ENCODE results near the gene ABHD3.
A peak's percentile ranks its signal among the peaks of the same experiment; 100 is the strongest.
"Not testable (repeated sequence)": the region's sequence is repeated elsewhere in the genome, so short reads cannot be mapped to it uniquely, and the experiment has no call there.

The ABHD3 gene

DNA sequence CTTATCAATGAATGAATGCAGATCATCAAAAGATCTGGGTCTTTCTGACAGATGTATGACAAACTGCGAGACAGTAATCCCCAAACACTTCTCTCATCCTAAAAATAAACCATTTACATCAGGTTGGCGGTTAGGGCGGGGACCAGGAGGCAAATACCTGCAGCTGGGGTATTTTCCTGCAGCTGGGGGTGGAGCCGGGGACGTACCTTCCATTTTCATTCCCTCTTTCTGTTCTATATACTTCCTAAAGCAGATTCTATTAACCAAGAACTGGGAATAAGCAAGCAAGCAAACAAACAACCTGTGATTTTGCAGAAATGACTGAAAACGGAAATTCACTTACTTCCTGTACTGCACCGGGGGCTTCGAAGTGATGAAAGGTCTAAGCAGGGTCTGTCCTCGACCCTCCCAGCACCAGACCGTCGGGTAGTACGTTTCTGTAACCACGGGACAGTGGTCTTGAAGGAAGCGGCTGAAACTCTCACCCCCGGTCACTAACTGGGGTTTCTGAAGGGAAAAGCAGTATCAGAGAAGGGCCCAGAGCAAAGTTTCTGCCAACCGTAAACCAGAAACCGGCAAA lies 1.2 kb downstream of the ABHD3 start:
- no peak for DNase-seq (ENCODE audit: low read depth)

DNA sequence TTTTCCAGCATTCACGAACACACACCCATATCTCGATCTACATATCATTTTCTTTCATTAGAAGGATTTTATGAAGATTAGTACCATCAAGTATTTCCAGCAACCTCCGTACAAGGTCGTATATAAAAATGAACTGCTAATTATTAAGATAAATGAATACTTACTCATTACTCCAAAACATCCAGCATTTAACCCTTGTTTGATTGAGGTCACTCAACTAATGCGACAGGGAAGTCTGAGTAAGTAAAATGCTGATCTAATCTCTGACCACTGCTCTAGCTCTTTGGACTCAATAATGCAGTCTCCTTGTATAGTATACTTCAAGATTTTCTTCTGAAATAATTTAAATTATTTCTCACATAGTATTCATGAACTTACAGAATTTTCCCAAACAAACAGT lies 2.0 kb downstream of the ABHD3 start:
- DNase-seq (ENCODE audit: low read depth): peak; percentile 6

DNA sequence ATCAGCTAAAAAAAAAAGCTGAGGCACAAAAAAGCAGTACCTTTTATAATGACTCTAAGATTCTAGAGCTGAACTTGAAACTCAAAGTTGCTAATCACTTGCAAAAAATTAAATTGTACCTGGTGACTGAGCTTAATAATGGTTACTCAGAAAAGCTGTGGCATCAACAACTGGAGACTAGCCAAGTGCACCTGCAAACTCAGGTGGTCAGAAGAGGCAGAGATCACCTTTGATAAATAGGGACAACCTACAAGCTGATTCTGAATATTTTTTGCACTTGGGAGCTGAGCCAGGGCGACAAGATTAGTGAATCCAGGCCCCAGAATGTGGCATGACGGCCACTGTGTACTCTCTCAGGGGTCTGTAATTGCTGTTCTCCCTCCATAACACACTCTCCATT lies 3.0 kb downstream of the ABHD3 start:
- DNase-seq (ENCODE audit: low read depth): no peak

DNA sequence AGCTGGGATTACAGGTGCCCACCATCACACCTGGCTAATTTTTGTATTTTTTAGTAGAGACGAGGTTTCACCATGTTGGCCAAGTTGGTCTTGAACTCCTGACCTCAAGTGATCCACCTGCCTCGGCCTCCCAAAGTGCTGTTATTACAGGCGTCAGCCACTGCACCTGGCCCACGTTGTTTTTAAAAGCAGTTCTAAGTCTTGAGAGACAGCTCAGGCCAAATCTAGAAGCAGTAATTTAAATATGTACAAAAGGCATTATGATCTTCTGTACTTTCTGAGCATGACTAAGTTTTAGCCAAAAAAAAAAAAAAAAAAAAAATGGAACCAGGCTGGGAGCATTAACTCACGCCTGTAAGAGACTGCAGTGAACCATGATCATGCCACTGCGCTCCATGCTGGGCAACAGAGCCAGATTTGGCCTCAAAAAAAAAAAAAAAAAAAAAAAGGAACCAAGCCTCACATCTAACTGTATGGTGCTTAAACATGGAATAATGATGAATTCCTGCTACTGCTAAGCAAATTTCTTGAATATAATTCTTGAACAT lies 4.0 kb downstream of the ABHD3 start:
- DNase-seq (ENCODE audit: low read depth): no peak

DNA sequence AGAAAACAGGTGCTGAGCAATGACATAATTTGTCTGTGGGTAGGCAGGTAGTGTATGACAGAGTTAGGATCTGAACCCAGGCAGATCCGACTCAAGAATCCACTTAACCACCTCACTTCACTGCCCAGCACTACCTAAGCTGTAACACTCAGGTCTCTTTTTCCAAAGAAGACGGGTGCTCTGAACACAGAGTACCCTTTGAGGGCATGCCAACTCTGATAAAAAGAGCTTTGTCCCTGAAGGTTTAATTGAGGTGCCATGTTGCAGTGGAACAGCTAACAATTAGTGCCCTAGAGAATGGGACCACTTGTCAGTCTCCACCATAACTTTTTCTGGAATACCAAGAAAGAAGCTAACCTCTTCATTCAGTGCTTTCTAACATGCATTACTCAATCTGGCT lies 11.3 kb downstream of the ABHD3 start:
- DNase-seq (ENCODE audit: low read depth): no peak

DNA sequence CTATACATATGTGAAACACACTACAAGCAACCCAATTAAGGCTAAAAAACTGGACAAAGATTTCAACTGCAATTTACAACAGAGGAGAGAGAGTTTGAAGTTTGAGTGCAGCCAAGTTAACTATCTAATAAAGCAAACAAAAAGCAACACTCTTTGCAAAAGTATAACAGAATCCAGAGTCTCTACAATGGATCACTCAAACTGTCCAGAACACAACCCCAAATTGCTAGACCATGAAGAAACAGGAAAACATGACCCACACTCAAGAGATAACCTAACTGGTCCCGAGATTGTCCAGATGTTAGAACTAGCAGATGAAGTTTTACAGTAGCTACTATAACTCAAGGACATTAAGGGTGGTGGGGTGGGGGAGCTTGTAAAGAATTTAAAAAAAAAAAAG lies 14.8 kb downstream of the ABHD3 start:
- no peak for DNase-seq (ENCODE audit: low read depth)

DNA sequence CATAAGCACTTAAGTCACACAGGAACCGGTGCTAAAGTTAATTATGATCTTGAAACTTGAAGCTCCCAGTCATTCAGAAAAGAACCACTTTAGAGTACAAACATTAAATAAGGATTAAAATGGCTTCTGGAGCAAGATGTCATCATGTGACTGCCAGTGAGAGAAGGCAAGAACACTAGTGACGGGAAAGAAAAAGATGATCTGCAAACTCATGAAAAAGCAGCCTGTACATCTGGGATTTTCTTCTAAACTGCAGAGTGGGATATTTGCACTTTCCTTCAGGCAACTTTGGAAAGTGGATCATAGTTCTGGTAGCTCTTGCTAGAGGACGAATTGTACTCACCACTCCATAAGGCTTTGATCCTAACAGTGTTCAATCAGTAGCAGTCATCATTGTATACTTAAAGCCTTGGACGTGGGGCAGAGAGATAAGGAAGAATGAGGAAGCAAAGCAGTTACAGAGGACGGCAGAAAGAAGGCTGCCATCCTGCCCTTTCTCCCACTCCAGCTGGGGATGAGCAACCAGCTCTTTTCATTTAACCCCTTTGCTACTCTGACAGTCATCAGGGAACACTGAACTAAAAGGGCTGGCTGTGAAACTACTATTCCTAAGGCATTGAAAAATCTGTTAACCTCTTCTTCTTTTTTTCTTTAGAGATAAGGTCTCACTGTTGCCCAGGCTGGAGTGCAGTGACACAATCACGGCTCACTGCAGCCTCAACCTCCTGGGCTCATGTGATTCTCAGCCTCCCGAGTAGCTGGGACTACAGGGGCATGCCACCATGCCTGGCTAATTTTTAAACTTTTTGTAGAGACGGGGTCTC lies 18.1 kb downstream of the ABHD3 start:
- no peak for DNase-seq (ENCODE audit: low read depth)

DNA sequence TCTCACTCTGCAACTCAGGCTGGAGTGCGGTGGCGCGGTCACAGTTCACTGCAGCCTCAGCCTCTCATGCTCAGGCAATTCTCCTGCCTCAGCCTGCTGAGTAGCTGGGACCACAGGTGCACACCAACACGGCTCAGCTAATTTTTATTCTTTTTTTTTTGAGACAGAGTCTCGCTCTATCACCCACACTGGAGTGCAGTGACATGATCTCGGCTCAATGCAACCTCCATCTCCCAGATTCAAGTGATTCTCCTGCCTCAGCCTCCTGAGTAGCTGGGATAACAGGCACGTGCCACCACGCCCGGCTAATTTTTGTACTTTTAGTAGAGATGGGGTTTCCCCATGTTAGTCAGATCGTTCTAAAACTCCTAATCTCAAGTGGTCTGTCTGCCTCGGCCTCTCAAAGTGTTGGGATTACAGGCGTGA lies 19.0 kb downstream of the ABHD3 start:
- DNase-seq (ENCODE audit: low read depth): not testable (repeated sequence)

DNA sequence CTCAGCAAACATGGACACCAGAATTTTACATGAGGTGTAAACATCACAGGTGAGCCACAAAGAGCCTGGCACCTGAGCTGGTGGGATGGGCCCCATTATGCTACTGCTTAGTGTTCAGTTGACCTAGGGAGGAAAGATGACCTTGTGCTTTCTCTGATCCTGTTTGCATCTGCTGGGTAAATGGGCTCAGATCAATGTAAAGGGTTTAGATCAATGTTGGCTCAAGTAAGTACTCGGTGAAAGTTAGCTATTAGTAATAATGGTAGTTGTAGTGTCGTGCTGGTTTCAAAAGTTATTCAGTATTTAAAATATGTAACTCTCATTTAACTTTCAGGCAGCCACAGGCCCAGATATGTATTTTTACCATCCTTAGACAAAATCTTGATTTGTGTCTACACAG lies 19.8 kb downstream of the ABHD3 start:
- DNase-seq (ENCODE audit: low read depth): no peak

DNA sequence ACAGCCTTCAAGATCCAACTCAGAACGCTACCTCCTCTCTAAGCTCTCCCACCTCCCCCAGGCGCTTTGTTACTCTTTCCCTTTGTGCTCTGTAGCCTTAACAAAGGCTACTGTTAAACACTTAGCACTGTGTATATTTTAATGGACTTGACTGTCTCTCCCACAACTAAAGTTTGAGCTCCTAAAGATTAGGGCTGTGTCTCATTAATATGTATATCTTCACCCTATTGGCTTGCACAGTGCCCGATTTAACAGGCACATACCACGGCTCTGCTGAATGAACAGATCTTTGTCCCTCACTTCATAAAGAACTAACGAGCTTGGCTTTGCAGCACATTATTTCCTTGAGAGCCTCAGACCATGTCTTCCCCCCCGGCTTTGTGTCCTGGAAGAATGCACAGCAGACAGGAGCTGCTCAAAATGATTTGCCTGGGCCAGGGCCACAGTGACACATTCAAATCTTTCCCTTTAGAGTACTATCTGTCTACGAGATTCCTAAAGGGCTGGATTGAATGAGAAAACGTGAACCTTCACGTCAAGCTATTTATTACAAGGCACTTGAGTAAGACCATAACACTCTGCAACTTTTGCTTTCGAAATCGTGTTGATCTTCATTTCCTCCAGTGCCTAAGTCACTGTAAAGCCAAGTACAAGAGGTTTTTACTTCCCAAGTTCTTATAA lies 22.1 kb downstream of the ABHD3 start:
- DNase-seq (ENCODE audit: low read depth): peak; percentile 56

DNA sequence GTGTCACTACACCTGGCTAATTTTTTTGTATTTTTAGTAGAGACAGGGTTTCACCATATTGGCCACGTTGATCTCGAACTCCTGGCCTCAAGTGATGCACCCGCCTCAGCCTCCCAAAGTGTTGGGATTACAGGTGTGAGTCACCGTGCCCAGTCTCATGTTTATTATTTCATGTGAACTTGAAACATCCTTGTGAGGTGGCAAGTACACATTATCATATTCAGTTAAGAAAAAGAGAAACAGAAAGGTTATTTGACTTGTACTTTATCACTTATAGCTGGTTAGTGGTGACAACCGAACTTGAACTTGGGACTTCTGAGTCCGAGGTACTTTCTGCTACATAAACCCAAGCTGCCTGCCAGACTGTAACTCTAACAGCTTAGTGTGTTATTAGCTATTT lies 24.4 kb downstream of the ABHD3 start:
- DNase-seq (ENCODE audit: low read depth): no peak

DNA sequence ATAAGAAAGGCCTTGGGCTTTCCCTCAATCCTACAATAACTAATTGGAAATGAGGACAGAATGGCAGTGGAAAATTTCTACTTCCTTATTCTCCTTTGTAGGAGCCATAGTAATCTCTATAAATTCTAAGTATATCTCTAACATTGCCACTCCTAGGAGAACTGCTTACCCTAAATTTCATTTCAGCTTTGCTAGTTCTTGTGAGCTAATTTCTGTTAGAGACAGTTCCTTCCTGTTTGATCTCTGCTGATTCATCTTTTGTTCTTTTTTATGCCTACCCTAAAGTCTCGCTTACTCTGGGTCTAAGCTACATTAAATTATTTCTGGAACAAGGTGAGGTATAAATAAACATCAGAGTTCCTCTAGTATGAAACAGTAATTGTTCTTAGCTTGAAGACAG lies 25.7 kb downstream of the ABHD3 start:
- DNase-seq (ENCODE audit: low read depth): no peak

DNA sequence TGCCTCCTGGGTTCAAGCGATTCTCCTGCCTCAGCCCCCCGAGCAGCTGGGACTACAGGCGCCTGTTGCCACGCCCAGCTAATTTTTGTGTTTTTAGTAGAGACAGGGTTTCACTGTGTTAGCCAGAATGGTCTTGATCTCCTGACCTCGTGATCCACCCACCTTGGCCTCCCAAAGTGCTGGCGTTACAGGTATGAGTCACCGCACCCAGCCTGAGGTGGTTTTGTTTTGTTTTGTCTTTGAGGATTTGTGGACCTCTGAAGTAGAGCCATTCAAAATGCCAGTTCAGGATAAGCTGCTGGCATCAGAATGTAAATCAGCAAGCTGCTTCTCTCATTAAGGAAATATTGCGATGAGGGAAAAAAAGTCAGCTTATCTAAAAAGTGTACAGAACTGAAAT lies 29.2 kb downstream of the ABHD3 start:
- peak; percentile 23 for DNase-seq (ENCODE audit: low read depth)

DNA sequence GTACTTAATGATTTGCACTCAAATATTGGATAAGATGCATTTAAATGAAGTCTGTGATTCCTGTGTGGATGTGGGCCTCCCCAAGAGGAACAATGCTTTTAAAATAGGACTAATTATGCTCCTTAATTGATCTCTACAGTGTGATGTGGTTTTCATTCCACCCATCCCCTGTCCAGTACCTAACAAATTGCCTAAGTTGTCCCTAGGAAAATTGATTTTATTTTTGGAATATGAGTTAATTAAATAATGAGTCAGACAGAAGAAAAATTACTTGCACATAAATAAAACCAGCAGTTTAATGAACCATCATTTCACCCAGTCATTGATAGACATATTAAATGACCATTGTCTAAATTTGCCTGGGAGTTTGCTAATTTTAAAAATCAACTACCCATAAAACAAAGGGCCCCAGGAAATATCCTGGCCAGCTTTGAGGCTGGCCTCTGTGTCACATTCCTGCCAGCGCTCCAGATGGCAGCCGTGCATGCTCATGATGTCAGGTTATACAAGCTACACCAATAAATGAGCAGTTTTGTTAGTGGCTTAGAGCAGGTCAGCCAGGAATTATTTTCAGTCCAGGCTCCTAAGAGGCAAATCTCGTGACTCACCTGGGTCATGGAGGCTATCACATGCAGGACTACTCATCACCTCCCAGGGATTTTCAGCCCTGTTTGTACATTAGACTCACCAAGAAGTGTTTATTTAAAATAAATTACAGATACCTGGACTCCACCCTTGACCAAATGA lies 31.9 kb downstream of the ABHD3 start:
- DNase-seq (ENCODE audit: low read depth): peak; percentile 57

DNA sequence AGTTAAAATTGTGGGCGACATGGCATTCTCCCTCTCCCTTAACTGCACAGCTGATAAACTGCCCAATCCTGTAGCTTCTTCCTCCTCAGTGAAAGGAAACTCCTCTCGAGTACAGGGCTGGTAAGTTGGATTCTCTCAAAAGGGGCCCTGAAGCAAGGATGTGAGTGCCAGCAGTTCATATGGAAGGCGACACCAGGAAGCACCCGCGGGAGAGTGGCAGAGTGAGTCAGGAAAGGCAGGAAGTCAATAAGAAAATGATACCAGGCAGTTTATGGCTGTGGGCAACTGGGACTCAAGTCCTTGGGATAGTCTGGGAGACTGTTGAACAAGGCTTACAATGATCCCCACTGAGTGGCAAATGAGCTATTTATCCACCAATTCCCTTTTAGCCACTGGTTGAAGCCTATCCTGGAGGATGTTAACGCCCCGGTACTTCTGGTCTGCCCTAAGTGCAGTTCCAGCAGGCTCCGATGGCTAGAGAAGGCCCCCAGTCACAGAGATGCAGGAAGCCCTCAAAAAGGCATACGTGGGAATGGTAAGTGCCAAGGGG lies 34.8 kb downstream of the ABHD3 start:
- DNase-seq (ENCODE audit: low read depth): peak; percentile 48

DNA sequence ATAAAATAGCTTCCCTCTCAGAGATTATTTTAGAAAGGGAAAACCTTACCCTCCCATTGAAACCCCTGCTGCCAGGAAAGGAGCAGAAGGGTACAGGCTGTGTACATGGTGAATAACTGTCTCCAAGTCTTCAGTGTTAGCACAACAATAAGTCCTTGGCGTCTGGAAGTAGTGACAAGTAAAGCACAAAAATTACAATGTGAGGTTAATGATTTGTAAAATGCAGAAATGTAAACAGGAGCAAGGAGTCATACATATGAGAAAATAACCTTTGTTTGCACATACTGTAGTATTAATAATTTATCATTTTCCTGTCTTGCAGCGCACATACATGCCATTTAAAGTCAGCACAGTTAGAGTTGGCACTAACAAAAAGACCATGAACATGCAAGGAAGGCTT lies 40.5 kb downstream of the ABHD3 start:
- no peak for DNase-seq (ENCODE audit: low read depth)

DNA sequence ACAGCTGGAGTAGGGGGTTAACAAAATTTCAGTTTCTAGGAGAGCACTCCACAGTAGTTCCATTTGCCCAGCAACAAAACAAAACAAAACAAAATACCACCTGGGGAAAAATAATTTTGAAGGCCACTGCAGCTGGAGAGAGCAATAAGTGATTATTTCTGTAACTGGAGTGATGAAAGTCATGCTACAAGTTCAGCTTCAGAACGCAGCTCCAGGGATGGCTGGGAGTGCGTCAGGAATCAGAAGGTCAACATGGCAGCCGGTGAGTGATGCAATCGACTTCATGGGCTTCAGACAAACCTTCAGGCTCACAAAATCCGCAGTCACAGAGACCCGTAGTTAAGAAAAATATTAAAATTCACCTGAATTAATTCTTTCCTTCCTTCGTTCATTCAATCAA lies 41.0 kb downstream of the ABHD3 start:
- no peak for DNase-seq (ENCODE audit: low read depth)

DNA sequence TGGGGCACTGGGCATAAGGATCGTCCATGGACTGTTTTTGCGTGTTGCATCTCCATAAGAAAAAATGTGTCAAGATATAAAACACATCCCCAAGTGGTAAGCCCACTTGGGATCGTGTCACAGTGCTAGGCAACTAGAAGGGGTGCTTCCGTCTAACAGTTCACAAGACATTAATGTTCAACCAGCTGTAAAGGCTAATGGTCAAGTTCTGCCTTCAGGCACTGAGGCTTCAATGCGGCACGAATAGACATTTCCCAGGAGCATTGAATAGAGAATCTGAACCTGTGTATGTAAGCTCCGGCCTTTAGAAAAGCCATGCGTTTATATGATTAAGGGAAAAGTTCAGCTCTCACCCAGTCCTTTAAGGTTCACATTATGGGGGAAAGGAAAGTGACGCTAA lies 42.0 kb downstream of the ABHD3 start:
- DNase-seq (ENCODE audit: low read depth): no peak

DNA sequence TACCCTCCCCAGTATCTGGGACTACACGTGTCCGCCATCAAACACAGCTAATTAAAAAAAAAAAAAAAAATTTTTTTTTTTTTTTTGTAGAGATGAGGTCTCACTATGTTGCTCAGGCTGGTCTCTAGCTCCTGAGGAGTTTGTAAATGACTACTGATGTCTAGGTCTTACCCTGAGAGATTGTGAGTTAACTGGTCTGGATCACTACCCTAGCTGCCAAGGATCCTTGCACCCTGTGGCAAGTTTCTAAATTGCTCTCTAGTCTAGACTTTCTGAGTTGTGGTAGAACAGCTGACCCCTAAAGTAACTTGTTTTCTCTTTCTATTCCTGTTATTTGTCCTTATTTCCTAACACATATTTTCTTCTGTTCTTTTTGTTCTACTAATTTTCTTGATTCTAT lies 44.5 kb downstream of the ABHD3 start:
- no peak for DNase-seq (ENCODE audit: low read depth)

DNA sequence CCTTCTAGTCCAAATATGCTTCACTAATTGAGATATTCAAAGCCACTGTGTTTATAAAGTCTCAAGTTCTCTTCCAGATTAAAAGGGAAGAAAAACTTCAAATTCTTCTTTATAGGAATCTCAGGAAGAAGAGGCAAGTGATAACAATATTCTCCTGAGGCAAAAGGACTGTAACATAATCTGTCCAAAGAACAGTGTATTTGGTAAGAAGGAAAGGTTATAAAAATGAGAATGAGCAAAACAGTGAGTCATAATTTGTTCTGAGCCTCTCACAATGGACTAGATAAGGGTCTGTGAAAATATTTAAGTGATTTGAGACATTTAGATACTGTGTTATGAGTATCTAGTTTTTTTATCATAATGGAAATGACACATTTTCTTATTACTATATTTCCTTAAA lies 48.2 kb downstream of the ABHD3 start:
- DNase-seq (ENCODE audit: low read depth): peak; percentile 26

DNA sequence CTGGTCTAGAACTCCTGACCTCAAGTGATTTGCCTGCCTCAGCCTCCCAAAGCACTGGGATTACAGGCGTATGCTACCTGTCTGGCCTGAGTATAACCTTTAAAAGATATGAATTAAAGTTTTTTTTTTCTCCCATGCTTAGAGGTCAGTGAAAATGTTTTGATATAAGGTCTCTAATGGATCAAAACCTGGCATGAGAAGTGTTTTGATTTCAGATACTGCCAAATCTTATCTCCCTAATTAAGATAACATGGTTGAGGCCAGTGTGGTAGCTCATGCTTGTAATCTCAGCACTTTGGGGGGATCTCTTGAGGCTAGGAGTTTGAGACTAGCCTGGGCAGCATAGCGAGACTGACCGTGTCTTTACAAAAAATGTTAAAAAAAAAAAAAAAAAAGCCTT lies 51.2 kb downstream of the ABHD3 start:
- no peak for DNase-seq (ENCODE audit: low read depth)

DNA sequence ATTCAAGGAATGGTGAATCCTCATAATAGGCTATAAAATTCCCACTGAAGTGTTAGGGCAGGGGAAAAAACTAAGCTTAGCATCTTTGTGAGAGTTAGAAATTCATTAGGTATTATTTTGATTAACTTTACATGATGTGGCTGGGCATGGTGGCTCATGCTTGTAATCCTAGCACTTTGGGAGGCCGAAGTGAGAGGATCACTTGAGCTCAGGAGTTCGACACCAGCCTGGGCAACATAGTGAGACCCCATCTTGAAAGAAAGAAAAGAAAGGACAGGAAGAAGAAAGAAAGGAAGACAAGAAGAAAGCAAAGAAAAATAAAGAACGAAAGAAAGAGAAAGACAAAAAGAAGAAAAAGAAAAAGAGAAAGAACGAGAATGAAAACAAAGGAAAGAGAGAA lies 52.5 kb downstream of the ABHD3 start:
- no peak for DNase-seq (ENCODE audit: low read depth)

All from ELR (cell line).